Measurements from ENCODE around the gene FGF14.

GRCh38 chr13:102152790-102153189 is 249.1 kb downstream of the FGF14 start:
- TF ChIP-seq EZH2phosphoT487 (IDR thresholded peaks at IDR 0.05; ENCODE audit: borderline replicate concordance, low read length) (no peak), CTCF (IDR thresholded peaks at IDR 0.05; ENCODE audit: low read depth, low read length, poor library complexity, severe bottlenecking) (no peak)

All from DOHH2 (cell line).